HG02763 (cell line): ENCODE measurements around the gene OGFOD3.
"Not testable (repeated sequence)": the region's sequence is repeated elsewhere in the genome, so short reads cannot be mapped to it uniquely, and the experiment has no call there.

Experiments
- ATAC-seq: cut with Tn5 transposase; IDR thresholded peaks from one replicate; pipeline ENCODE4 v1.9.1; 2021; ENCODE audit warnings: mild to moderate bottlenecking, moderate library complexity; ENCODE audit not compliant: unreplicated experiment

OGFOD3 gene

DNA sequence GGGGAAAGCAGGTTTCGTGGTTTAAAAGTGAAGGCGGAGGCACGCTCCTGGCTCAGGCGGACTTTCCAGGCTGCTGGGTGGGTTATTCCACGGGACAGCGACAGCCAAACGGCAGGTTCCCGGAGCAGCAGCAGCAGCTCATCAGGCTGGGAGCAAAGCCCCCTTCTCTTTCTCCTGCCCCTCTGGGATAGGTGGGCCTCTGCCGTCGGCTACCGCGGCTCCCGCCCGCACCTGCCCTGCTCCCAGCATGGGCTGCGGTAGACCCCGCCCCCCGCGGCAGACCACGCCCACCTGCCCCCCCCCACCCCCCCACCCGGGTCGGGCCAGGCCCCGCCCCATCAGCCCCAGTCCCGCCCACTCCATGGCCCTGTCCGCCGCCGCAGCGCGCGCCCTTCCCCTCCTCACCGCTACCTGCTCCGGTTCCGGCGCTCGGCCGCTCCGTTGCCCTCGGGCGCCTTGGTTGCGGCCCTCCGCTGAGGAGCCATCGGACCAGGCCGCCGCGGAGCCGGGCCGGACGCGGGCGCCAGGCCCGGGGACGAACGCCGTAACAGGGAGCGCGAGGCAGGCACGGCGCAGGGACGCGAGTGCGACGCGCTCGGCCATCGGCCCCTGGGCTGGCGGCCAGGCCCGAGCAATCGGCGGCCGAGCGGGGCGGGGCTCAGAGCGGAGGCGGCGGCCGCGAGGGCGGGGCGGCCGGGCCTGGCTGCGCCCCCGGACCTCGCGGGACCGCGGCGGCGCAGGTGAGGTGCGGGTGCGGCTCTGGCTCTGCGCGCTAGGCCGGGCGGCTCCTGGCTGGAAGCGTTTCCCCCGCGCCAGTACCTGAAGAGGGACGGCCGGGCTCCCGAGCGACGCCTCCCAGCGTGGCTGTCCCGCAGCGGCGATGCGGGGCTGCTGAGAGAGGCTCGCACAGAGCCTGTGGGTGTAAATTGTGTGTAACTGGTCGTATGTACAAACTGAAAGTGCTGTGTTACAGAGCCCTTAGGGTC lies at the start of gene OGFOD3, which contains the start of gene HEXD:
TSS of gene OGFOD3 (minus strand) at position 586 of the 986 bp plus-strand sequence. CDS start at position 485, 101 bp downstream.
TSS of gene HEXD (plus strand) at position 347 of the 986 bp plus-strand sequence. CDS start 1,453 bp downstream, outside the sequence.
- peak; percentile 89 for ATAC-seq

- ATAC-seq: no peak
These were observed 46.7 kb upstream of the OGFOD3 start for GRCh38 chr17:82465023-82465603.

- no peak for ATAC-seq
These were observed 46.2 kb upstream of the OGFOD3 start for GRCh38 chr17:82464567-82464929.

- no peak for ATAC-seq
These were observed 45.7 kb upstream of the OGFOD3 start for GRCh38 chr17:82463925-82464566.

DNA sequence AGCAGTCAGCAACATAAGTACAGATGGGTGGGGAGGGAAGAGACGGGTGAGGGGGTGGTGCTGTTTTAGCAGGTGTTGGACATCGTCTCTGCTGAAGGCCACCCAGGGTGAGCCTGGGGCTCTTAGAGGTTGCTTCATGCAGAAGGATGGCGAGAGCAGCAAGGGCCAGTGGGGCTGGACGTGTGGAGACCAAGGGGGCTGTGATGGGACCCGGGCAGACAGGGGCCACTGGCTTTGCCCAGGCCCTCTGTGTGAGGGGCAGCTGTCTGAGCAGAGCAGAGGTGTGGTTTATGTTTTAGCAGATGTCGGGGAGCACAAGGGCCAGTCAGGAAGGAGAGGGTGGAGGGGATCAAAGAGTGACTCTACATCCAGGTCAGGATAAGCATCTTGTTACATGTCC lies 45.0 kb upstream of the OGFOD3 start:
- ATAC-seq: no peak

GRCh38 chr17:82461827-82462524 lies 43.6 kb upstream of the OGFOD3 start:
- ATAC-seq: no peak

DNA sequence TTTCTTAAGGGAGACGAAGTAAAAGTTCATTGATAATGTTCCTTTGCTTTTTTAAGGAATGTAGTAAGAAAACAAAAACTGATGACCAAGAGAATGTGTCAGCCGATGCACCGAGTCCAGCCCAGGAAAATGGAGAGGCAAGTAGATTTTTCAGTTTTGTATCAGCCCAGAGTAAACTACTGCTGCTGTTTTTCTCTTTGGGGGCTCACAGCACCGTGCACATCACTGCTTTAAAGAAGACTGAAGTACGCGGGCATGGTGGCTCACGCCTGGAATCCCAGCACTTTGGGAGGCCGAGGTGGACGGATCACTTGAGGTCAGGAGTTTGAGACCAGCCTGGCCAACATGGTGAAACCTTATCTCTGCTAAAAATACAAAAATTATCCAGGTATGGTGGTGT lies 41.5 kb upstream of the OGFOD3 start:
- not testable (repeated sequence) for ATAC-seq

DNA sequence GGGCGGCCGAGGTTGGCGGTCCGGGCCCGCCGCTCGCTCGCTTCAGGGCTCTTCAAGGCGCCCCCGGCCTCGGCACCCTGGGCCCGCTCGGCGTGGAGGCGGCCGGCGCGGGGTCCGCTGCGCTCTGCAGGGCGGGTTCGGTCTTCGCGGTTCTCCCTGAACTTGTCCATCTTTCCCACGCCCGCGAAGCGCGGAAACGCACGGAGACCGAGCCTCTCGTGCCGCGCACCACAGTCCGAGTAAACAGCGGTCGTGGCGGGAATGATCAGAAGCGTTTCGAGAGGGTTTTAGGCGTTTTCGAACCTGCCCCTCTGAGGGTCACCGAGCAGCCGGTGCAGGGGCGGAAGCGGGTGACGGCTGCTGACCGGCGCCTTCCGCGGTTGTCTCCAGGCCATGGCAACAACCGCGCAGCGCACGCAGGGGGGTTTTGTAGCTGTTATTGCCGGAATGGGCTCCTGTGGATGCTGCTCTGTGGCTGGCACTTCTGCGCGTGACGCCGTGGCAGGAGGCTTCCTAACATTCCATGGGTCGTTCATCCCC lies 40.6 kb upstream of the OGFOD3 start:
- ATAC-seq: no peak

GRCh38 chr17:82458179-82458884 lies 39.9 kb upstream of the OGFOD3 start, which contains the start of gene NARF:
Gene NARF, plus strand, starts transcription at chr17:82458741. Its CDS starts 63 bp downstream, at chr17:82458804.
- peak; percentile 94 for ATAC-seq

DNA sequence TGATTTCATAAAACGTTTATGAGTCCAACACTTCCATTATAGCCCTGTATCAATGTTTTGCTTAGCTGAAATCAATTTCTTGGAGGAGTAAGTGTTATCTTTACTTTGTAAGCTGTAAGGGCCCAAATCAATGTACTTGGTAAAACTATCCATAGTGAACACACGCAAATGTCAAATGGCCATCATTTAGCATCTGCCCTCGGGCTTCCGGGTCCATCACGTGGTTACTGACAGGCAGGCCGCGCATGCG lies 39.5 kb upstream of the OGFOD3 start:
- no peak for ATAC-seq

DNA sequence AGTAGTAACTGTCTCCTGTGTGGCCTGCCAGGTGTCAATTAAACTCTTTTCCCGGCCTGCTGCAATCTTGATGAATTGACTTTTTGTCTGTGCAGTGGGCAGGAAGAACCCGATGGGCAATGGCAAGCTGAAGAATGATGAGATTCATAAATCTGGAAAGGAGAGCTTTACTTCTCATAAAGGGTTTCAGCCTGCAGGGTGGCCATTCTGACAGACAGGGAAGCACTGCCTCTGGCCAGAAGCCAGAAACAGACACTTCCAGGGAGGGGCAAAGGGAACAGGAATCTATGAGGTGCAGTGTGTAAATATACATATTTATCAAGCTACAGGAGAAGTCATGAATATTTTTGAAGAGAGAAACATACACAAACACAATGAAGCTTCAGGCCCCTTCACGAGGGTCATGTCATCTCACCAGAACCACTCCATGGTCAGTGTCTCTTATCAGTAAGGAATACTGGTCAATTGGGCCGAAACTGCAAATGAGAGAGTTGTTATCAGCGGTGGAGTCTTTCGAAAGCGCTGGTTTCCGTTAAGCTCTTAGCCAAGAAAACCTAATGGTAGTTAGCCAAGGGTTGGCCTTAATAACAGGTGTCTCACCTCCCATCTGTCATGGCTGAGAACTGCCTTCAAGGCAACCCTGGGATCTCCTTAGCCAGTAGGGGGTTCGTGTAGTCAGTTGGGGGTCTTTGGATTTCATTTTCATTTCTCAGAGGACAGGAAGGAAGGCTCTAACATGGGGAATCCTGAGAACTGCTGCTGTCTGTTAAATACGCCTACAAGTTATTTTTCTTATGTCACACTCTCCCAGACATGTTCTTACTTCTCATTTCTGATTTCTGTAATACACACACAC lies 38.9 kb upstream of the OGFOD3 start:
- ATAC-seq: no peak

GRCh38 chr17:82453706-82454105 lies 35.3 kb upstream of the OGFOD3 start:
- not testable (repeated sequence) for ATAC-seq

DNA sequence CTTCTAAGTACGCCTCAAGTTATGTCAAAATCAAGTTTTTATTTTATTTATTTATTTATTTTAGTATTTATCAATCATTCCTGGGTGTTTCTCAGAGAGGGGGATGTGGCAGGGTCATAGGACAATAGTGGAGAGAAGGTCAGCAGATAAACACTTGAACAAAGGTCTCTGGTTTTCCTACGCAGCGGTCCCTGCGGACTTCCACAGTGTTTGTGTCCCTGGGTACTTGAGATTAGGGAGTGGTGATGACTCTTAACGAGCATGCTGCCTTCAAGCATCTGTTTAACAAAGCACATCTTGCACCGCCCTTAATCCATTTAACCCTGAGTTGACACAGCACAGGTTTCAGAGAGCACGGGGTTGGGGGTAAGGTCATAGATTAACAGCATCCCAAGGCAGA lies 34.8 kb upstream of the OGFOD3 start:
- not testable (repeated sequence) for ATAC-seq

DNA sequence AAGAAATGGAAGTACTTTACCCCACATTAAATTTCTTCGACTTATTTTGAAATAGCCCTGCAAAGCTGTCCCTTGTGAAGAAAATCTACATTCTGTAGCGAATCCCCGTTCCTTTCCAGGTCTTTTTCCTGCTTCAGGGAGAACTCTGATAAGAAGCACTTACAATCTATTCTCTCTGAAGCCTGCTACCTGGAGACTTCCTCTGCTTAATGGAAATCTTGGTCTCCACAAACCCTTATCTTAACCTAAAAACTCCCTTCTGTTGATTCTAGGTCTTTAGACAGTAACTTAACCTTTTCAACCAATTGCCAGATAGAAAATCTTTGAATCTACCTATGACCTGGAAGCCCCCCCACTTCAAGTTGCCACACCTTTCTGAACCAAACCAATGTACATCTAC lies 33.8 kb upstream of the OGFOD3 start:
- ATAC-seq: no peak

GRCh38 chr17:82450357-82451106 lies 32.1 kb upstream of the OGFOD3 start, which contains the start of gene CYBC1:
Gene CYBC1, minus strand, starts transcription at chr17:82450752. Its CDS starts 1,498 bp downstream, at chr17:82449254.
- peak; percentile 69 for ATAC-seq

DNA sequence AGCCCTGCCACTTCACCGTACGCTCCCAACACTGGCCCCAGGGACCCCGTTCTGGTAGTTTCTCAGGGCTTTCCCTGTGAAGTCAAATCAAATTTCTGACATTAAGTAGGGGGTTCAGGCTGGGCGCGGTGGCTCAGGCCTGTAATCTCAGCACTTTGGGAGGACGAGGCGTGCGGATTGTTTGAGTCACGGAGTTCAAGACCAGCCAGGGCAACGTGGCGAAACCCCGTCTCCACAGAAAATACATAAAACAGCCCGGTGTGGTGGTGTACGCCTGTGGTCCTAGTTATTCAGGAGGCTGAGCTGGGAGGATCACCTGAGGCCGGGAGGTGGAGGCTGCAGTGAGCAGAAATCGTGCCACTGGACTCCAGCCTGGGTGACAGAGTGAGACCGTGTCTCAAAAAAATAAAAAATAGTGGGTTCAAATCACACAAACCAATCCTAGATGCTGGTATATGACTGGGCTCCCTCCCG lies 31.5 kb upstream of the OGFOD3 start:
- ATAC-seq: no peak

DNA sequence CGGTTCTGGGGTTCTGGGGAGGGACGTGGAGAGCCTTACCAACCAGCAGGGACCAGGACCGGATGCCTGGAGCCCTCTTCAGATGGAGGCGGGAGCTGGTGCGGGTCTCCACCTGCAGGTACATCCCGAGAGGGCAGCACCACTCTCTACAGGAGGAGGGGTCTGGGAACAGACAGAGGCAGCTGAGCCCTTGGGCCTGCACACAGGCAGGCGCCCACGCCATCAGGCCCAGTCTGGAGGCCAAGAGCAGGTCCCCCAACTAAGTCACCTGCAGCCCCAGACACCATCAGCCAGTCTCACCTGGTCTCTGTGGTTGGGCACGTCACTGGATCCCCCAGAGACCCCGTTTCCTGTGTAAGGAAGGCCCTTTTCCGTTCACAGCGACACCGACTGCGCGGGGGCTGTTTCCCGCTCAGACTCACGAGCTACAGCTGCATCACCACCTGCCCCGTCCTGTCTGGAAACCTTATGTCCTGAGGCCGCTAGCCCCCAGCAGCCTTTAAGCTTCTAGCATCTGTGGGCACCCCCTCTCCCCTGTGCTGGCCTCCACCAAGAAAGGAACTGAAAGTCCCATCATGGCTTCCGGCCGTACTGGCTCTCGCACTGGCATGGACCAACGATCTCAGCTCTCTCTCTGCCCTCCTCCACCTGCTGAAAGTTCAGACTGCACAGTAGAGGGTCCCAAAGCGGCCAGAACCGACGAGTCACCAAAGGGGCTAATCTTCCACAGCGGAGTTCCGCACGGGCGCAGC lies 30.9 kb upstream of the OGFOD3 start:
- peak; percentile 45 for ATAC-seq

DNA sequence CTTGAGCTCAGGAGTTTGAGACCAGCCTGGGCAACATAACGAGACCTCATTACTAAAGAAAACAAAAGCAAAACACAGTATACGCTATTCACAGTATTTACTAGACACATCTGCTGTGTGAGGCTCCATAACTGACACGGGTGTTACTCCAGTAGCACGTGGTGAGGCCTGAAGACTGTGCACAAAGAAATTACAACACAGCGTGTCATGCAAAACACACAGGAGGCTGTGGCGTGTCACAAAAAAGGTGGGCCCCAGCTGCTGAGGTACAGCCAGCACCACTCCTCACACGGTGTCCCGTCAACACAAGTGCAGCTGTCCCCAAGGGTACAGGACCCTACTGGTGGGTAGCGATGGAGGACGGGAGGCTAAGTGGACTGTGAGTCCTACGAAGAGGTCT lies 29.5 kb upstream of the OGFOD3 start:
- no peak for ATAC-seq
